H1 (cell line): ENCODE measurements around the gene FLVCR2. TPM values are rescaled to one million over a fixed set of nuclear protein-coding genes. Genes with fewer than 3 reads are reported as not detected.

Experiments
- CTCF ChIA-PET: fragments of 300-600 bp; sonication (Branson Sonifier 250); formaldehyde crosslinking; loops from one replicate; lab custom pipeline; 2021; ENCODE audit not compliant: partially characterized antibody; lab: Charles Lee
- POLR2A ChIA-PET: fragments of 300-600 bp; sonication (Branson Sonifier 250); formaldehyde crosslinking; loops from one replicate; lab custom pipeline; 2021; ENCODE audit warnings: inconsistent platforms; ENCODE audit not compliant: partially characterized antibody; lab: Charles Lee
- DNase-seq, 2 experiments: peaks; one replicate each; pipeline versions ENCODE4 v3.0.0 to v3.0.0-alpha.2; 2010 to 2022; ENCODE audit warnings: low spot score in 2 of 2, low read depth in 1 of 2, mixed read lengths in 1 of 2
- FAIRE-seq: peaks from 2 replicates; lab custom pipeline; 2011; peaks lifted over from hg19 to GRCh38; lab: Jason Lieb, UNC
- H2AFZ ChIP-seq: 2 replicates; pipeline ENCODE4 v1.8.1; 2012; ENCODE audit warnings: low read length, inconsistent platforms
- H2AK5ac ChIP-seq: 2 replicates; pipeline ENCODE4 v1.6.1; 2013; ENCODE audit warnings: low read depth, low read length
- H2BK120ac ChIP-seq: replicated peaks from 2 replicates; pipeline ENCODE3; 2013; ENCODE audit warnings: low read depth, low read length, inconsistent platforms
- H2BK12ac ChIP-seq: 2 replicates; pipeline ENCODE4 v1.6.1; 2013; ENCODE audit warnings: low read depth, low read length
- H2BK15ac ChIP-seq: 2 replicates; pipeline ENCODE4 v1.6.1; 2013; ENCODE audit warnings: low read length
- H2BK20ac ChIP-seq: 2 replicates; pipeline ENCODE4 v1.6.1; 2013; ENCODE audit warnings: low read length
- H2BK5ac ChIP-seq: 2 replicates; pipeline ENCODE4 v1.6.1; 2013; ENCODE audit warnings: low read depth, low read length
- H3K14ac ChIP-seq: 2 replicates; pipeline ENCODE4 v1.6.1; 2013; ENCODE audit warnings: inconsistent platforms; ENCODE audit not compliant: insufficient read length
- H3K18ac ChIP-seq: 2 replicates; pipeline ENCODE4 v1.6.1; 2013; ENCODE audit warnings: low read length; ENCODE audit errors: extremely low read depth
- H3K23ac ChIP-seq: 2 replicates; pipeline ENCODE4 v1.6.1; 2013; ENCODE audit warnings: inconsistent platforms; ENCODE audit not compliant: insufficient read length
- H3K23me2 ChIP-seq: 2 replicates; pipeline ENCODE4 v1.6.1; 2013; ENCODE audit warnings: low read depth, low read length
- H3K27ac ChIP-seq: 2 replicates; pipeline ENCODE4 v1.6.1; 2011; ENCODE audit warnings: low read depth, low read length, inconsistent platforms
- H3K27me3 ChIP-seq, 4 experiments: replicated peaks in 1 of 4; 1 replicate in 1 of 4; 2 replicates in 3 of 4; pipeline versions ENCODE4 v1.6.1 to v1.8.1; 2011 to 2013; ENCODE audit warnings: low read length in 3 of 4, mild to moderate bottlenecking in 3 of 4, inconsistent platforms in 2 of 4, mixed read lengths in 2 of 4, moderate library complexity in 1 of 4; ENCODE audit not compliant: control insufficient read depth in 3 of 4, insufficient read depth in 3 of 4; ENCODE audit errors: extremely low read depth in 1 of 4
- H3K36me3 ChIP-seq, 4 experiments: 2 replicates each; pipeline versions ENCODE4 v1.6.1 to v1.8.1; 2011 to 2013; ENCODE audit warnings: mild to moderate bottlenecking in 4 of 4, low read length in 3 of 4, moderate library complexity in 2 of 4, control low read depth in 1 of 4, inconsistent platforms in 1 of 4; ENCODE audit not compliant: insufficient read depth in 4 of 4, control insufficient read depth in 2 of 4
- H3K4ac ChIP-seq: replicated peaks from 2 replicates; pipeline ENCODE3; 2013; ENCODE audit warnings: low read length, low read depth, mixed read lengths, inconsistent platforms; ENCODE audit not compliant: insufficient read length
- H3K4me1 ChIP-seq, 4 experiments: replicated peaks in 1 of 4; 1 replicate in 1 of 4; 2 replicates in 3 of 4; pipeline versions ENCODE4 v1.6.1 to v1.8.1; 2011 to 2013; ENCODE audit warnings: low read length in 3 of 4, inconsistent platforms in 2 of 4, mixed read lengths in 1 of 4; ENCODE audit not compliant: insufficient read depth in 4 of 4, control insufficient read depth in 3 of 4
- H3K4me2 ChIP-seq, 2 experiments: 2 replicates each; pipeline versions ENCODE4 v1.6.1 to v1.8.1; 2011 to 2013; ENCODE audit warnings: low read depth in 2 of 2, low read length in 2 of 2, control low read depth in 1 of 2, inconsistent platforms in 1 of 2, mild to moderate bottlenecking in 1 of 2; ENCODE audit not compliant: insufficient read depth in 1 of 2
- H3K4me3 ChIP-seq, 4 experiments: fragments of 200-600, 300-600 bp in 1 of 4; sonication (generic), shearing (Covaris generic), sonication (Bioruptor Twin) in 1 of 4; 2 replicates each; pipeline versions ENCODE4 v1.5.1 to v1.8.1; 2011 to 2016; ENCODE audit warnings: low read length in 4 of 4, low read depth in 3 of 4, control low read depth in 2 of 4, inconsistent platforms in 2 of 4, mild to moderate bottlenecking in 2 of 4, mixed read lengths in 1 of 4, moderate library complexity in 1 of 4; ENCODE audit not compliant: insufficient read depth in 2 of 4; ENCODE audit errors: extremely low read depth in 1 of 4
- H3K56ac ChIP-seq: replicated peaks from 2 replicates; pipeline ENCODE3; 2013; ENCODE audit warnings: low read depth, mild to moderate bottlenecking, mixed read lengths, low read length, inconsistent platforms; ENCODE audit not compliant: insufficient read length
- H3K79me1 ChIP-seq: 2 replicates; pipeline ENCODE4 v1.6.1; 2013; ENCODE audit warnings: low read depth, low read length, control low read depth
- H3K79me2 ChIP-seq, 2 experiments: 2 replicates each; pipeline versions ENCODE4 v1.6.1 to v1.8.1; 2012 to 2013; ENCODE audit warnings: low read length in 2 of 2, mild to moderate bottlenecking in 2 of 2, inconsistent platforms in 1 of 2; ENCODE audit not compliant: insufficient read depth in 2 of 2, control insufficient read depth in 1 of 2
- H3K9ac ChIP-seq, 4 experiments: replicated peaks in 1 of 4; 1 replicate in 1 of 4; 2 replicates in 3 of 4; pipeline versions ENCODE4 v1.6.1 to v1.8.1; 2011 to 2013; ENCODE audit warnings: low read depth in 3 of 4, low read length in 3 of 4, control low read depth in 2 of 4, mild to moderate bottlenecking in 2 of 4, moderate library complexity in 2 of 4, inconsistent platforms in 1 of 4; ENCODE audit errors: extremely low read depth in 1 of 4
- H3K9me3 ChIP-seq, 2 experiments: 2 replicates each; pipeline versions ENCODE4 v1.6.1 to v1.8.1; 2012 to 2013; ENCODE audit warnings: mild to moderate bottlenecking in 2 of 2, moderate library complexity in 2 of 2, control low read depth in 1 of 2, inconsistent platforms in 1 of 2, low read depth in 1 of 2, low read length in 1 of 2, mixed read lengths in 1 of 2; ENCODE audit not compliant: insufficient read depth in 2 of 2
- H4K20me1 ChIP-seq, 2 experiments: replicated peaks in 1 of 2; 2 replicates each; pipeline versions ENCODE3 to v1.8.1; 2011 to 2013; ENCODE audit warnings: inconsistent platforms in 2 of 2, low read length in 2 of 2, mild to moderate bottlenecking in 1 of 2; ENCODE audit not compliant: insufficient read depth in 2 of 2, control insufficient read depth in 1 of 2
- H4K5ac ChIP-seq: 2 replicates; pipeline ENCODE4 v1.6.1; 2013; ENCODE audit warnings: low read length, low read depth, mixed read lengths, inconsistent platforms; ENCODE audit not compliant: insufficient read length
- H4K8ac ChIP-seq: 2 replicates; pipeline ENCODE4 v1.8.0; 2013; ENCODE audit warnings: mild to moderate bottlenecking, moderate library complexity, low read length, inconsistent platforms; ENCODE audit not compliant: insufficient read depth; ENCODE audit errors: extremely low read depth
- H4K91ac ChIP-seq: replicated peaks from 2 replicates; pipeline ENCODE3; 2013; ENCODE audit warnings: low read length, mixed read lengths, inconsistent platforms; ENCODE audit not compliant: insufficient read length
- CBX5 ChIP-seq: fragments of 300-800, 300-1000 bp; sonication (generic); IDR thresholded peaks from 2 replicates; pipeline ENCODE4 v1.7.1; 2016; ENCODE audit warnings: antibody characterized with exemption, low read length, low read depth
- CEBPB ChIP-seq: IDR thresholded peaks from 2 replicates; pipeline ENCODE4 v1.6.1; 2012; ENCODE audit warnings: low read depth, low read length
- CTBP2 ChIP-seq: IDR thresholded peaks from 2 replicates; pipeline ENCODE4 v1.7.0; 2011; ENCODE audit warnings: borderline replicate concordance, mild to moderate bottlenecking, moderate library complexity, mixed read lengths, low read length; ENCODE audit not compliant: insufficient read depth, insufficient read length
- HDAC2 ChIP-seq, 2 experiments: fragments of 300-600 bp in 1 of 2; sonication (generic) in 1 of 2; IDR thresholded peaks; 2 replicates each; pipeline ENCODE4 v1.6.1; 2011 to 2012; ENCODE audit warnings: low read depth in 2 of 2, low read length in 2 of 2, mild to moderate bottlenecking in 2 of 2, moderate library complexity in 2 of 2, borderline replicate concordance in 1 of 2, inconsistent platforms in 1 of 2
- SAP30 ChIP-seq: fragments of 300-600 bp; sonication (generic); IDR thresholded peaks from 2 replicates; pipeline ENCODE4 v1.7.1; 2012; ENCODE audit warnings: low read length, moderate library complexity, mild to moderate bottlenecking, inconsistent platforms; ENCODE audit not compliant: insufficient read depth, insufficient replicate concordance
- TAF7 ChIP-seq: optimal IDR thresholded peaks from 2 replicates; pipeline ENCODE3; 2011; ENCODE audit warnings: low read depth, mild to moderate bottlenecking, inconsistent platforms, low read length, moderate library complexity, borderline replicate concordance
- WGBS, 2 experiments: shearing (Covaris generic) in 1 of 2; methylation state at CpG; one replicate each; pipeline versions ENCODE4 v1.1.6 to v1.1.7; 2013 to 2015; ENCODE audit warnings: low lambda C conversion rate in 2 of 2, mixed read lengths in 2 of 2, inconsistent platforms in 1 of 2, low coverage in 1 of 2, missing lambda C conversion rate in 1 of 2; ENCODE audit not compliant: insufficient replicate concordance in 2 of 2, insufficient coverage in 1 of 2, insufficient read length in 1 of 2; ENCODE audit errors: extremely low coverage in 1 of 2, missing lambda C conversion rate in 1 of 2; 5-methylcytosine and 5-hydroxymethylcytosine counted together
- polyA plus RNA-seq, 7 experiments: library from polyadenylated mRNA; depleted of rRNA in 3 of 7; stranded (reverse) in 5 of 7; unstranded in 2 of 7; fragments of >200 nt in 5 of 7; fragments of 200-250 nt in 2 of 7; gene quantifications; 1 replicate in 5 of 7; 2 replicates in 1 of 7; 4 replicates in 1 of 7; pipeline versions ENCODE4 v1.2.1 to v1.2.3, GENCODE V29; 2011 to 2013; ENCODE audit warnings: missing spikeins in 2 of 7, mixed read lengths in 2 of 7
- total RNA-seq: library from RNA; stranded (reverse); fragmentation: NEBNext Ultra II Directional; extraction: Animal tissue kit (Norgen Biotek cat#: 25700); gene quantifications from 2 replicates; pipeline ENCODE4 v1.2.1, GENCODE V29; 2021
- TF ChIP-seq, protein P1 (sequence below): IDR thresholded peaks from 2 replicates; pipeline ENCODE4 v1.6.1; 2012; ENCODE audit warnings: inconsistent platforms
- TF ChIP-seq, protein P2 (sequence below): IDR thresholded peaks from 2 replicates; pipeline ENCODE4 v1.6.1; 2012; ENCODE audit warnings: inconsistent platforms

Gene FLVCR2
- total and polyA plus RNA-seq, 2 of the 8 experiments (the other 6 are each of a cell fraction or from before 2014, with no cell fraction given): 7.1 to 8.2 TPM

DNA sequence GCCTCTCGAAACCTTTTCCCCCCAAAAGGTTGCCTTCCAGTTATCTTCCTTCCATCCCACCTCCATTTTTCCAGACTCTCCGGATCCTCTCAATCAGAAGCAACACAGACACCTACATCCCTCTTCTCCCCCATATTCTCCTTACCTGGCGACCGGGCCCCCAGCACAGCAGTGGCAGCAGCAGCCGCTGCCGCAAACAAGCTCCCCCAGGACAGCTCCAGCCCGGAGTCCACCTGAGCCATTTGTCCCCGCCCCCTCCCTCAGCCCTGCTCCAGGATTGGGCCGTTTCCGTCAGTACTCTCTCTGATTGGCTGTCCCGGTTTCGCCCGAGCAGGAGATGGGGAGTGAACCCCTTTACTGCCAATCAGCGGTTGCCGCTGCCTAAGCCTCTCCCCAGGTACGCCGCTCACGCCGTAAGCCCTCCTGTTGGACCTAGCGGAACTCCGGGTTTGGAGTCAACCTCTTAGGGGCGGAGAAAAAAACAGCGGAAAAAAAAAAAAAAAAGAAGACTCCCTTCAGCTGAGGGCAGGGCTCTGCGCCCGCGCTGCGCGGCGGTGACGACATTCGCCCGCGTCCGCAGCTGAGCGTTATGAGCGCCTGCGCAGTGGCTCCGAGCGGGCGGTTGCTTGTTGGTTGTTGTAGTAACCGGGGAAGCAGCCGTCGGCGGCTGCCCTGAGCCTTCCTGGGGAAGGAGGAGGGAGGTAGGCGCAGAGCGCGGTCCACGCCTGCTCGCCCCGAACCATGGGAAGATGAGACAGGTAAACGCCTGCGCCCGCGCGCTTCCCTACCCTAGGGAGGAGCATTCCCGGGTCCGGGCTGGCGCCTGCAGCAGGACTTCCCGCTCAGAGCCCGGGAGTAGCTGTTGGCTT lies 82.4 kb downstream of the FLVCR2 start, which contains the start of the genes ERG28 and TTLL5:
Gene ERG28, minus strand, starts transcription at position 247 of the 869 bp plus-strand sequence. CDS start 3,374 bp downstream, outside the sequence.
Gene TTLL5, plus strand, starts transcription at position 617 of the 869 bp plus-strand sequence. CDS start 1,904 bp downstream, outside the sequence.
- H3K79me2 ChIP-seq: peaks cover 0 to 41% of the 10 kb centered on the region in 2 experiments; a peak in 3 of 4 replicates
- TF ChIP-seq HDAC2 (IDR thresholded peaks at IDR 0.05; ENCODE audit: borderline replicate concordance in 1 of 2, low read depth in 2 of 2, low read length in 2 of 2) (peak in 1 of 2 experiments; percentile 10; a peak in 2 of 4 replicates), CBX5 (no peak), CEBPB (no peak), CTBP2 (no peak), TAF7 (peak; percentile 44), SAP30 (no peak)
- TF ChIP-seq, protein P1, sequence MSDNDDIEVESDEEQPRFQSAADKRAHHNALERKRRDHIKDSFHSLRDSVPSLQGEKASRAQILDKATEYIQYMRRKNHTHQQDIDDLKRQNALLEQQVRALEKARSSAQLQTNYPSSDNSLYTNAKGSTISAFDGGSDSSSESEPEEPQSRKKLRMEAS: peak; percentile 36; the same call in 1 of the 2 replicates
- TF ChIP-seq, protein P2, sequence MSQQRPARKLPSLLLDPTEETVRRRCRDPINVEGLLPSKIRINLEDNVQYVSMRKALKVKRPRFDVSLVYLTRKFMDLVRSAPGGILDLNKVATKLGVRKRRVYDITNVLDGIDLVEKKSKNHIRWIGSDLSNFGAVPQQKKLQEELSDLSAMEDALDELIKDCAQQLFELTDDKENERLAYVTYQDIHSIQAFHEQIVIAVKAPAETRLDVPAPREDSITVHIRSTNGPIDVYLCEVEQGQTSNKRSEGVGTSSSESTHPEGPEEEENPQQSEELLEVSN: peak; percentile 37

More for the DNA sequence above, 82.4 kb downstream of the FLVCR2 start, which contains the start of the genes ERG28 and TTLL5:
- H3K14ac ChIP-seq: no peak within 1 kb of the TSS
- peak within 1 kb of the TSS; percentile 44; the same call in 1 of the 2 replicates for H2BK12ac ChIP-seq
- H2AK5ac ChIP-seq: no peak within 1 kb of the TSS
- peak within 1 kb of the TSS; percentile 53 for H3K18ac ChIP-seq
- no peak within 1 kb of the TSS for H2BK120ac ChIP-seq
- H3K36me3 ChIP-seq: peaks cover 4 to 27% (median 11%) of the 10 kb centered on the region in 4 experiments
- FAIRE-seq (peak; percentile 7), DNase-seq (peak; percentile 95 to 98)
- no peaks in the 10 kb centered on the region for H3K9me3 ChIP-seq
- H2BK15ac ChIP-seq: no peak within 1 kb of the TSS
- no peak within 1 kb of the TSS for H3K23ac ChIP-seq
- no peak within 1 kb of the TSS for H2BK20ac ChIP-seq
- H2AFZ ChIP-seq: peak within 1 kb of the TSS; percentile 65
- 2% methylated on average over 28 of the region's 60 CpGs; no CpG with 5 or more reads in 1 of the 2 experiments for WGBS, 2 experiments
- H3K27me3 ChIP-seq: no peaks in the 10 kb centered on the region
- H4K91ac ChIP-seq: no peak within 1 kb of the TSS
- POLR2A ChIA-PET: interaction anchor here (0.6 to 2.6 kb wide), 14 partner anchors 9 to 662 kb away, joined by 3 to 22 read pairs (median 3); partner anchors contain the start of genes FLVCR2 and JDP2
- peak within 1 kb of the TSS; percentile 40 for H3K56ac ChIP-seq
- peak within 1 kb of the TSS; percentile 55 to 95 (median 76) for H3K9ac ChIP-seq
- CTCF ChIA-PET: interaction anchor here (0.6 to 13.7 kb wide), 7 partner anchors 11 to 670 kb away, joined by 3 to 348 read pairs (median 3); partner anchors contain the start of genes FLVCR2 and TGFB3
- H3K79me1 ChIP-seq: peaks cover 8% of the 10 kb centered on the region; the same call in 1 of the 2 replicates
- H4K20me1 ChIP-seq: peaks cover 0 to 2% of the 10 kb centered on the region in 2 experiments
- H3K4me1 ChIP-seq: peaks cover 0 to 2% (median 0%) of the 10 kb centered on the region in 4 experiments; a peak in 2 of 7 replicates
- no peak within 1 kb of the TSS for H3K4ac ChIP-seq
- peak within 1 kb of the TSS; percentile 67 for H3K27ac ChIP-seq
- H3K23me2 ChIP-seq: 0 out of 2 replicates have a peak, but pooled peaks cover 6% of the 10 kb centered on the region
- H4K8ac ChIP-seq: peak within 1 kb of the TSS; percentile 94; the same call in 1 of the 2 replicates
- H3K4me2 ChIP-seq: peak within 1 kb of the TSS; percentile 63 to 93
- H2BK5ac ChIP-seq: peak within 1 kb of the TSS; percentile 86
- peak within 1 kb of the TSS; percentile 67 to 88 (median 83) for H3K4me3 ChIP-seq
- peak within 1 kb of the TSS; percentile 54 for H4K5ac ChIP-seq
